ENCODE results near the gene CCDC187. TPM values are rescaled to one million over a fixed set of nuclear protein-coding genes. Genes with fewer than 3 reads are reported as not detected.

The CCDC187 gene
- polyA plus RNA-seq, 1 donor from 2014 or later, result not detected

- Histone ChIP-seq H3F3A (ENCODE audit: insufficient read depth, low read length, poor library complexity, severe bottlenecking) (no peaks in the 10 kb centered on the region), H3K36me3 (ENCODE audit: insufficient read depth, low read length) (no peaks in the 10 kb centered on the region), H3K27ac (ENCODE audit: low read length) (no peak overlapping the region), H3K4me2 (ENCODE audit: low read length) (no peak overlapping the region), H3K9me2 (ENCODE audit: insufficient read depth, low read length) (no peaks in the 10 kb centered on the region), H3K9me3 (ENCODE audit: low read length) (no peaks in the 10 kb centered on the region), H3K27me3 (ENCODE audit: insufficient read depth, low read depth, low read length) (no peaks in the 10 kb centered on the region), H2AFZ (ENCODE audit: low read depth, low read length) (no peak overlapping the region), H3K9ac (ENCODE audit: low read length) (no peak overlapping the region), H3K79me2 (replicated peaks; ENCODE audit: insufficient read depth, low read length) (no peaks in the 10 kb centered on the region), H4K20me1 (ENCODE audit: insufficient read depth) (no peaks in the 10 kb centered on the region), H3K4me3 (ENCODE audit: low read length) (no peak overlapping the region)
- TF ChIP-seq SMC3 (conservative IDR thresholded peaks at IDR 0.05; ENCODE audit: poor library complexity), result no peak
- no peak for TF ChIP-seq CTCF (IDR thresholded peaks at IDR 0.05; ENCODE audit: poor library complexity, severe bottlenecking)
- TF ChIP-seq EP300 (conservative IDR thresholded peaks at IDR 0.05; ENCODE audit: poor library complexity, severe bottlenecking), result no peak
- no peak for TF ChIP-seq POLR2AphosphoS5 (IDR thresholded peaks at IDR 0.05)
- no peak for TF ChIP-seq RAD21 (conservative IDR thresholded peaks at IDR 0.05)
- TF ChIP-seq, protein P1, sequence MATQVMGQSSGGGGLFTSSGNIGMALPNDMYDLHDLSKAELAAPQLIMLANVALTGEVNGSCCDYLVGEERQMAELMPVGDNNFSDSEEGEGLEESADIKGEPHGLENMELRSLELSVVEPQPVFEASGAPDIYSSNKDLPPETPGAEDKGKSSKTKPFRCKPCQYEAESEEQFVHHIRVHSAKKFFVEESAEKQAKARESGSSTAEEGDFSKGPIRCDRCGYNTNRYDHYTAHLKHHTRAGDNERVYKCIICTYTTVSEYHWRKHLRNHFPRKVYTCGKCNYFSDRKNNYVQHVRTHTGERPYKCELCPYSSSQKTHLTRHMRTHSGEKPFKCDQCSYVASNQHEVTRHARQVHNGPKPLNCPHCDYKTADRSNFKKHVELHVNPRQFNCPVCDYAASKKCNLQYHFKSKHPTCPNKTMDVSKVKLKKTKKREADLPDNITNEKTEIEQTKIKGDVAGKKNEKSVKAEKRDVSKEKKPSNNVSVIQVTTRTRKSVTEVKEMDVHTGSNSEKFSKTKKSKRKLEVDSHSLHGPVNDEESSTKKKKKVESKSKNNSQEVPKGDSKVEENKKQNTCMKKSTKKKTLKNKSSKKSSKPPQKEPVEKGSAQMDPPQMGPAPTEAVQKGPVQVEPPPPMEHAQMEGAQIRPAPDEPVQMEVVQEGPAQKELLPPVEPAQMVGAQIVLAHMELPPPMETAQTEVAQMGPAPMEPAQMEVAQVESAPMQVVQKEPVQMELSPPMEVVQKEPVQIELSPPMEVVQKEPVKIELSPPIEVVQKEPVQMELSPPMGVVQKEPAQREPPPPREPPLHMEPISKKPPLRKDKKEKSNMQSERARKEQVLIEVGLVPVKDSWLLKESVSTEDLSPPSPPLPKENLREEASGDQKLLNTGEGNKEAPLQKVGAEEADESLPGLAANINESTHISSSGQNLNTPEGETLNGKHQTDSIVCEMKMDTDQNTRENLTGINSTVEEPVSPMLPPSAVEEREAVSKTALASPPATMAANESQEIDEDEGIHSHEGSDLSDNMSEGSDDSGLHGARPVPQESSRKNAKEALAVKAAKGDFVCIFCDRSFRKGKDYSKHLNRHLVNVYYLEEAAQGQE (IDR thresholded peaks at IDR 0.05; ENCODE audit: borderline replicate concordance), result no peak
- no peak for TF ChIP-seq MXI1 (conservative IDR thresholded peaks at IDR 0.05; ENCODE audit: poor library complexity, severe bottlenecking)
These were observed 5.8 kb downstream of the CCDC187 start for GRCh38 chr9:136297766-136298735.

- H3K36me3 ChIP-seq (ENCODE audit: insufficient read depth, low read length), result no peaks in the 10 kb centered on the region
- H3K27me3 ChIP-seq (ENCODE audit: insufficient read depth, low read depth, low read length), result no peaks in the 10 kb centered on the region
- H3K9me3 ChIP-seq (ENCODE audit: low read length), result no peaks in the 10 kb centered on the region
- H3K4me2 ChIP-seq (ENCODE audit: low read length), result no peak overlapping the region
- H3K27ac ChIP-seq (ENCODE audit: low read length), result no peak overlapping the region
- no peak for TF ChIP-seq POLR2AphosphoS5 (IDR thresholded peaks at IDR 0.05)
- TF ChIP-seq, protein P1 (IDR thresholded peaks at IDR 0.05; ENCODE audit: borderline replicate concordance), result no peak
- TF ChIP-seq EP300 (conservative IDR thresholded peaks at IDR 0.05; ENCODE audit: poor library complexity, severe bottlenecking), result no peak
- no peak for TF ChIP-seq SMC3 (conservative IDR thresholded peaks at IDR 0.05; ENCODE audit: poor library complexity)
- TF ChIP-seq CTCF (IDR thresholded peaks at IDR 0.05; ENCODE audit: poor library complexity, severe bottlenecking), result no peak
- TF ChIP-seq RAD21 (conservative IDR thresholded peaks at IDR 0.05), result no peak
- TF ChIP-seq MXI1 (conservative IDR thresholded peaks at IDR 0.05; ENCODE audit: poor library complexity, severe bottlenecking), result no peak
- no peak for TF ChIP-seq TAF1 (IDR thresholded peaks at IDR 0.05; ENCODE audit: low read depth)
- no peak for TF ChIP-seq EZH2 (IDR thresholded peaks at IDR 0.05; ENCODE audit: borderline replicate concordance, insufficient read depth, low read length, poor library complexity, severe bottlenecking)
- H3F3A ChIP-seq (ENCODE audit: insufficient read depth, low read length, poor library complexity, severe bottlenecking), result no peaks in the 10 kb centered on the region
- no peaks in the 10 kb centered on the region for H4K20me1 ChIP-seq (ENCODE audit: insufficient read depth)
- H2AFZ ChIP-seq (ENCODE audit: low read depth, low read length), result no peak overlapping the region
- H3K79me2 ChIP-seq (replicated peaks; ENCODE audit: insufficient read depth, low read length), result no peaks in the 10 kb centered on the region
- H3K9ac ChIP-seq (ENCODE audit: low read length), result no peak overlapping the region
- no peak overlapping the region for H3K4me3 ChIP-seq (ENCODE audit: low read length)
- no peaks in the 10 kb centered on the region for H3K9me2 ChIP-seq (ENCODE audit: insufficient read depth, low read length)
These were observed 6.7 kb downstream of the CCDC187 start for GRCh38 chr9:136297016-136297691.

Measured in neural cell (in vitro differentiated cells).